ENCODE data around the gene KCNIP3. TPM values are rescaled to one million over a fixed set of nuclear protein-coding genes. Genes with fewer than 3 reads are reported as not detected.

The KCNIP3 gene
- total and polyA plus RNA-seq, 9 of the 15 experiments (the other 6 are each of a cell fraction or from before 2014, with no cell fraction given): 0.04 TPM; not detected in 8

DNA sequence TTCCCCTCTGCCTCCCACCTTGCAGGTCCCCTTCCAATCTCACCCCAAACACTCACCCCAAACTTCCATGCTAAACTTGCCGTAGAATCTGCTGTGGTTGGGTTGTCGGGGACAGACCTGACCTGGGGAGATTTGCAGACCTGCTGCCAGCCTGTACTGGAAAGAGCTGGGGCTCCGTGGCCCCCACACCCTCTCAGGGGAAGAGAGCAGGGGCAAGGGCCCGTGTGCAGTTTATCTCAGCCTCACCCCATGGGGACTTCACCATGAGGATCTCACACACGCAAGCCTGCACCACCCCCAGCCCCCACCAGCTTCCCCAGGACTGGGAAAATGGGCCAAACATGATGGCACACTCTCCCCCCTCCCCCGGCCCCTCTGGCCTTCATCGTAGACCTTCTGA lies 30.7 kb downstream of the KCNIP3 start:
- TF ChIP-seq FOXJ2 (tag; IDR thresholded peaks at IDR 0.05): no peak
- no peak for TF ChIP-seq MYC (IDR thresholded peaks at IDR 0.05; ENCODE audit: low read depth, low read length)
- no peak for TF ChIP-seq MYC (CRISPR knock-in tag; IDR thresholded peaks at IDR 0.05; ENCODE audit: borderline replicate concordance, low read depth)
- TF ChIP-seq, protein P1, sequence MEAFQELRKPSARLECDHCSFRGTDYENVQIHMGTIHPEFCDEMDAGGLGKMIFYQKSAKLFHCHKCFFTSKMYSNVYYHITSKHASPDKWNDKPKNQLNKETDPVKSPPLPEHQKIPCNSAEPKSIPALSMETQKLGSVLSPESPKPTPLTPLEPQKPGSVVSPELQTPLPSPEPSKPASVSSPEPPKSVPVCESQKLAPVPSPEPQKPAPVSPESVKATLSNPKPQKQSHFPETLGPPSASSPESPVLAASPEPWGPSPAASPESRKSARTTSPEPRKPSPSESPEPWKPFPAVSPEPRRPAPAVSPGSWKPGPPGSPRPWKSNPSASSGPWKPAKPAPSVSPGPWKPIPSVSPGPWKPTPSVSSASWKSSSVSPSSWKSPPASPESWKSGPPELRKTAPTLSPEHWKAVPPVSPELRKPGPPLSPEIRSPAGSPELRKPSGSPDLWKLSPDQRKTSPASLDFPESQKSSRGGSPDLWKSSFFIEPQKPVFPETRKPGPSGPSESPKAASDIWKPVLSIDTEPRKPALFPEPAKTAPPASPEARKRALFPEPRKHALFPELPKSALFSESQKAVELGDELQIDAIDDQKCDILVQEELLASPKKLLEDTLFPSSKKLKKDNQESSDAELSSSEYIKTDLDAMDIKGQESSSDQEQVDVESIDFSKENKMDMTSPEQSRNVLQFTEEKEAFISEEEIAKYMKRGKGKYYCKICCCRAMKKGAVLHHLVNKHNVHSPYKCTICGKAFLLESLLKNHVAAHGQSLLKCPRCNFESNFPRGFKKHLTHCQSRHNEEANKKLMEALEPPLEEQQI (IDR thresholded peaks at IDR 0.05): no peak
- TF ChIP-seq ZNF165 (CRISPR knock-in tag; IDR thresholded peaks at IDR 0.05; ENCODE audit: borderline replicate concordance): no peak
- TF ChIP-seq, protein P2, sequence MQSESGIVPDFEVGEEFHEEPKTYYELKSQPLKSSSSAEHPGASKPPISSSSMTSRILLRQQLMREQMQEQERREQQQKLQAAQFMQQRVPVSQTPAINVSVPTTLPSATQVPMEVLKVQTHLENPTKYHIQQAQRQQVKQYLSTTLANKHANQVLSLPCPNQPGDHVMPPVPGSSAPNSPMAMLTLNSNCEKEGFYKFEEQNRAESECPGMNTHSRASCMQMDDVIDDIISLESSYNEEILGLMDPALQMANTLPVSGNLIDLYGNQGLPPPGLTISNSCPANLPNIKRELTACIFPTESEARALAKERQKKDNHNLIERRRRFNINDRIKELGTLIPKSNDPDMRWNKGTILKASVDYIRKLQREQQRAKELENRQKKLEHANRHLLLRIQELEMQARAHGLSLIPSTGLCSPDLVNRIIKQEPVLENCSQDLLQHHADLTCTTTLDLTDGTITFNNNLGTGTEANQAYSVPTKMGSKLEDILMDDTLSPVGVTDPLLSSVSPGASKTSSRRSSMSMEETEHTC (IDR thresholded peaks at IDR 0.05): no peak
- TF ChIP-seq POU5F1 (IDR thresholded peaks at IDR 0.05; ENCODE audit: borderline replicate concordance, low read depth, low read length, partially characterized antibody): no peak
- no peak for TF ChIP-seq NELFE (IDR thresholded peaks at IDR 0.05; ENCODE audit: insufficient read depth, insufficient read length)
- no peak for TF ChIP-seq ZNF174 (CRISPR knock-in tag; IDR thresholded peaks at IDR 0.05)
- no peaks in the 10 kb centered on the region for H3K36me3 ChIP-seq (ENCODE audit: control insufficient read depth, insufficient read depth, low read length)
- WGBS (ENCODE audit: insufficient coverage, low coverage, missing lambda C conversion rate): 0% methylated on average over 5 of the region's 7 CpGs
- DNase-seq (ENCODE audit: extremely low read depth in 1 of 4, low spot score in 3 of 4) (no peak), FAIRE-seq (no peak), ATAC-seq (no peak)
- ChIA-PET CTCF (ENCODE audit: low intra/inter-chr PET ratio) (no interaction called here), POLR2A (interaction anchor here (0.6 kb wide), 1 partner anchor 194 kb away, joined by 3 read pairs; no protein-coding TSS in a partner anchor)
- no peak overlapping the region for H3K27ac ChIP-seq (ENCODE audit: extremely low read depth, low read depth, low read length)
- H3K4me2 ChIP-seq (ENCODE audit: insufficient read depth, low read length): no peak overlapping the region
- H3K4me3 ChIP-seq: no peak overlapping the region
- peaks cover 0 to 9% of the 10 kb centered on the region in 2 experiments; a peak in 1 of 5 replicates for H3K4me1 ChIP-seq (replicated peaks in 1 of 2; ENCODE audit: control insufficient read depth in 2 of 2, insufficient read depth in 2 of 2, low read length in 2 of 2)
- H3K9me3 ChIP-seq (replicated peaks; ENCODE audit: control insufficient read depth, insufficient read depth, low read depth, low read length): no peaks in the 10 kb centered on the region; the same call in 1 of the 2 replicates
- H2AFZ ChIP-seq (ENCODE audit: low read depth, low read length): no peak overlapping the region
- no peaks in the 10 kb centered on the region for H3K79me2 ChIP-seq (ENCODE audit: control insufficient read depth, insufficient read depth, low read length)
- 0 out of 2 replicates have a peak, but pooled peaks cover 6% of the 10 kb centered on the region for H4K20me1 ChIP-seq (replicated peaks; ENCODE audit: control insufficient read depth, insufficient read depth, low read length)
- intact Hi-C loops (cut with micrococcal nuclease) (no loop called here), in situ Hi-C loops (cut with MboI) (no loop called here)
- no peak overlapping the region for H3K9ac ChIP-seq (ENCODE audit: insufficient read depth in 1 of 2, low read depth in 2 of 2, low read length in 2 of 2)
- H3K27me3 ChIP-seq (ENCODE audit: control insufficient read depth in 2 of 2, insufficient read depth in 2 of 2, low read length in 2 of 2): peaks cover 0 to 53% of the 10 kb centered on the region in 2 experiments; a peak in 4 of 5 replicates
- BruUV-seq (replicated peaks): no TSS peak
- peaks cover 2% of the 10 kb centered on the region for H3K9me1 ChIP-seq (ENCODE audit: control insufficient read depth, insufficient read depth, low read length)

Measured in K562 (cell line).